BE2C (cell line): ENCODE measurements around the gene HLA-B. TPM values are rescaled to one million over a fixed set of nuclear protein-coding genes. Genes with fewer than 3 reads are reported as not detected.
A peak's percentile ranks its signal among the peaks of the same experiment; 100 is the strongest.
"Not testable (repeated sequence)": the region's sequence is repeated elsewhere in the genome, so short reads cannot be mapped to it uniquely, and the experiment has no call there.

Source experiments
- DNase-seq: peaks from one replicate; pipeline ENCODE4 v3.0.0-alpha.2; 2020
- H3K27me3 ChIP-seq: fragments of 250-450 bp; sonication (Bioruptor Pico); 2 replicates; pipeline ENCODE4 v1.5.1; 2020; ENCODE audit warnings: mild to moderate bottlenecking
- H3K36me3 ChIP-seq: fragments of 250-450 bp; sonication (Bioruptor Pico); 2 replicates; pipeline ENCODE4 v1.5.1; 2020; ENCODE audit warnings: mild to moderate bottlenecking
- H3K4me1 ChIP-seq: fragments of 250-450 bp; sonication (Bioruptor Pico); 2 replicates; pipeline ENCODE4 v1.5.1; 2020
- H3K4me3 ChIP-seq: 2 replicates; pipeline ENCODE4 v1.5.1; 2011; ENCODE audit warnings: low read depth, low read length
- H3K9me3 ChIP-seq: fragments of 250-450 bp; sonication (Bioruptor Pico); 2 replicates; pipeline ENCODE4 v1.5.1; 2020
- polyA plus RNA-seq: library from polyadenylated mRNA; unstranded; fragments of >200 nt; gene quantifications from one replicate; pipeline ENCODE4 v1.2.1, GENCODE V29; 2012; ENCODE audit warnings: low read depth, missing spikeins; ENCODE audit not compliant: insufficient read length, insufficient read depth
- TF ChIP-seq, protein P1 (sequence below): IDR thresholded peaks from 2 replicates; pipeline ENCODE4 v1.5.1; 2012; ENCODE audit warnings: mild to moderate bottlenecking, low read depth, low read length

Gene HLA-B
- polyA plus RNA-seq, result 5.7 TPM

DNA sequence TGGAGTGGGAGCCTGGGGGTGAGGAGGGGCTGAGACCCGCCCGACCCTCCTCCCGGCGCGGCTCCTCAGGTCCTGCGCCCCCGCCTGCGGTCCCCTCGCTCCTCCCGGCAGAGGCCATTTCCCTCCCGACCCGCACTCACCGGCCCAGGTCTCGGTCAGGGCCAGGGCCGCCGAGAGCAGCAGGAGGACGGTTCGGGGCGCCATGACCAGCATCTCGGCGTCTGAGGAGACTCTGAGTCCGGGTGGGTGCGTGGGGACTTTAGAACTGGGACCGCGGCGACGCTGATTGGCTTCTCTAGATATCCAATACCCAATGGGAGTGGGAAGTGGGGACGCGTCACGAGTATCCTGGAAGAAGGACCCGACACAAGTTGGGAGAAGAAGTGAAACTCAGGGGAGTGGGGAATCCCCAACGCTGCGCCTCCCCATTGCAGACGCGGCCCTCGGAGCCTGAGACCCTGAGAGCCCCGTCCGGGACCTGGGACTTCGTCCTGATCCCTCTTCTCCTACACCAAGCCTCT, at the start of gene HLA-B:
TSS of gene HLA-B (minus strand) at position 234 of the 521 bp plus-strand sequence. CDS start at position 213, 21 bp downstream.
- no peaks in the 10 kb centered on the region for H3K4me1 ChIP-seq
- H3K9me3 ChIP-seq, result no peaks in the 10 kb centered on the region
- peak within 1 kb of the TSS; percentile 23; the same call in 1 of the 2 replicates for H3K4me3 ChIP-seq
- TF ChIP-seq, protein P1, sequence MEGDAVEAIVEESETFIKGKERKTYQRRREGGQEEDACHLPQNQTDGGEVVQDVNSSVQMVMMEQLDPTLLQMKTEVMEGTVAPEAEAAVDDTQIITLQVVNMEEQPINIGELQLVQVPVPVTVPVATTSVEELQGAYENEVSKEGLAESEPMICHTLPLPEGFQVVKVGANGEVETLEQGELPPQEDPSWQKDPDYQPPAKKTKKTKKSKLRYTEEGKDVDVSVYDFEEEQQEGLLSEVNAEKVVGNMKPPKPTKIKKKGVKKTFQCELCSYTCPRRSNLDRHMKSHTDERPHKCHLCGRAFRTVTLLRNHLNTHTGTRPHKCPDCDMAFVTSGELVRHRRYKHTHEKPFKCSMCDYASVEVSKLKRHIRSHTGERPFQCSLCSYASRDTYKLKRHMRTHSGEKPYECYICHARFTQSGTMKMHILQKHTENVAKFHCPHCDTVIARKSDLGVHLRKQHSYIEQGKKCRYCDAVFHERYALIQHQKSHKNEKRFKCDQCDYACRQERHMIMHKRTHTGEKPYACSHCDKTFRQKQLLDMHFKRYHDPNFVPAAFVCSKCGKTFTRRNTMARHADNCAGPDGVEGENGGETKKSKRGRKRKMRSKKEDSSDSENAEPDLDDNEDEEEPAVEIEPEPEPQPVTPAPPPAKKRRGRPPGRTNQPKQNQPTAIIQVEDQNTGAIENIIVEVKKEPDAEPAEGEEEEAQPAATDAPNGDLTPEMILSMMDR, result no peak
- H3K36me3 ChIP-seq, result no peaks in the 10 kb centered on the region
- no peak for DNase-seq
- H3K27me3 ChIP-seq, result peaks cover 16% of the 10 kb centered on the region

- Histone ChIP-seq H3K9me3 (no peaks in the 10 kb centered on the region), H3K4me3 (no peak overlapping the region), H3K4me1 (no peaks in the 10 kb centered on the region), H3K27me3 (peaks cover 51% of the 10 kb centered on the region), H3K36me3 (no peaks in the 10 kb centered on the region)
- no peak for DNase-seq
- TF ChIP-seq, protein P1, result no peak
Observed at GRCh38 chr6:31405996-31406395, 49.0 kb upstream of the HLA-B start.

- not testable (repeated sequence) for H3K9me3 ChIP-seq, DNase-seq, H3K4me1 ChIP-seq, H3K36me3 ChIP-seq, H3K4me3 ChIP-seq
- peaks cover 58% of the 10 kb centered on the region for H3K27me3 ChIP-seq
Observed at GRCh38 chr6:31404061-31404364, 47.0 kb upstream of the HLA-B start.

GRCh38 chr6:31403283-31404060, 46.5 kb upstream of the HLA-B start, which contains the start of gene MICA:
MICA (plus strand) TSS chr6:31403595; CDS start chr6:31403633, 38 bp downstream.
- TF ChIP-seq, protein P1, result no peak
- H3K9me3 ChIP-seq, result no peaks in the 10 kb centered on the region
- peaks cover 62% of the 10 kb centered on the region for H3K27me3 ChIP-seq
- peak; percentile 21 for DNase-seq
- H3K4me1 ChIP-seq, result no peaks in the 10 kb centered on the region
- no peaks in the 10 kb centered on the region for H3K36me3 ChIP-seq
- no peak within 1 kb of the TSS for H3K4me3 ChIP-seq

GRCh38 chr6:31402324-31403282, 45.6 kb upstream of the HLA-B start:
- Histone ChIP-seq H3K4me1 (no peaks in the 10 kb centered on the region), H3K4me3 (no peak overlapping the region), H3K36me3 (no peaks in the 10 kb centered on the region), H3K9me3 (no peaks in the 10 kb centered on the region), H3K27me3 (peaks cover 66% of the 10 kb centered on the region)
- no peak for DNase-seq
- TF ChIP-seq, protein P1, result no peak

DNA sequence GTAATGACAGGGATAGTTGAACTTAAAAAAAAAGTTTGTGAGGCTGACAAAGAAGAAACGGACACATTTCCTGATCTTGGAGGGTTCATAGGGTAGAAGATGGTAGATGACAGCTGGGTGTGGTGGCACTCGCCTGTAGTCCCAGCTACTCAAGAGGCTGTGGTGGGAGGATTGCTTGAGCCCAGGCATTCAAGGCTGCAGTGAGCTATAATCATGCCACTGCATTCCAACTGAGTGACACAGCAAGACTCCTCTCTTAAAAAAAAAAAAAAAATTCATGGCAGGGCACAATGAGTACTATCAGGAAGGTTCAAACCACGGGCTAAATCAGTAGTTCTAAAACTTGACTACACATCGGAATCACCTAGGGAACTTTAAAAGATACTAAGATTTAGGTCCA, 44.4 kb upstream of the HLA-B start:
- no peaks in the 10 kb centered on the region for H3K4me1 ChIP-seq
- H3K9me3 ChIP-seq, result no peaks in the 10 kb centered on the region
- DNase-seq, result no peak
- TF ChIP-seq, protein P1, result no peak
- H3K36me3 ChIP-seq, result no peaks in the 10 kb centered on the region
- peaks cover 66% of the 10 kb centered on the region for H3K27me3 ChIP-seq
- no peak overlapping the region for H3K4me3 ChIP-seq
